Uterus (tissue), 4 donors: ENCODE results near the gene DTD1. TPM values are rescaled to one million over a fixed set of nuclear protein-coding genes. Genes with fewer than 3 reads are reported as not detected.

Source experiments
- DNase-seq, 2 donors: peaks; one replicate each; pipeline ENCODE4 v3.0.0-alpha.2; 2019 to 2020
- H3K27ac ChIP-seq, 2 donors: fragments of 200-600 bp; sonication (generic); 1 replicate in 1 of 2; 2 replicates in 1 of 2; pipeline ENCODE4 v1.5.1; 2016 to 2018
- H3K27me3 ChIP-seq, 2 donors: fragments of 200-600 bp; sonication (generic); one replicate each; pipeline ENCODE4 v1.5.1; 2018 to 2019; ENCODE audit warnings: control low read depth in 1 of 2
- H3K36me3 ChIP-seq, 2 donors: fragments of 200-600 bp; sonication (generic); one replicate each; pipeline ENCODE4 v1.5.1; 2019; ENCODE audit warnings: control low read depth in 1 of 2
- H3K4me1 ChIP-seq, 2 donors: fragments of 200-600 bp; sonication (generic); one replicate each; pipeline ENCODE4 v1.5.1; 2018 to 2019; ENCODE audit warnings: control low read depth in 1 of 2
- H3K4me3 ChIP-seq, 2 donors: fragments of 200-600 bp; sonication (generic); 1 replicate in 1 of 2; 2 replicates in 1 of 2; pipeline ENCODE4 v1.5.1; 2018 to 2019; ENCODE audit warnings: mild to moderate bottlenecking in 1 of 2
- H3K9me3 ChIP-seq, 2 donors: fragments of 200-600 bp; sonication (generic); one replicate each; pipeline ENCODE4 v1.5.1; 2019; ENCODE audit warnings: control low read depth in 1 of 2
- POLR2A ChIP-seq, 2 donors: fragments of 450-650 bp; IDR thresholded peaks; one replicate each; pipeline ENCODE4 v1.6.1; 2016; ENCODE audit warnings: antibody characterized with exemption in 2 of 2, mild to moderate bottlenecking in 1 of 2, moderate library complexity in 1 of 2
- intact Hi-C: fragments of 100-400 bp; cut with DNase I; formaldehyde crosslinking; loops from one replicate; pipeline ENCODE4 v1.15.1; 2023; ENCODE audit warnings: low total_unique reads
- total RNA-seq, 4 donors: library from RNA; depleted of rRNA in 3 of 4; stranded (reverse); fragments of >200 nt in 3 of 4; gene quantifications; one replicate each; pipeline versions ENCODE4 v1.1.0 to v1.2.4, GENCODE V29; 2014 to 2023
- TF ChIP-seq, protein P1 (sequence below), 4 experiments: fragments of 200-600 bp in 2 of 4; fragments of 450-650 bp in 2 of 4; sonication (generic) in 2 of 4; IDR thresholded peaks; one replicate each; pipeline ENCODE4 v1.5.1; 2016 to 2019; ENCODE audit warnings: antibody characterized with exemption in 4 of 4, mild to moderate bottlenecking in 2 of 4, moderate library complexity in 1 of 4
- donor health status: DM: yes; HTN: yes; CAD: no.

The DTD1 gene
- total RNA-seq, 4 donors from 2014 or later, result 23.4 to 38.3 (median 30.7) TPM

DNA sequence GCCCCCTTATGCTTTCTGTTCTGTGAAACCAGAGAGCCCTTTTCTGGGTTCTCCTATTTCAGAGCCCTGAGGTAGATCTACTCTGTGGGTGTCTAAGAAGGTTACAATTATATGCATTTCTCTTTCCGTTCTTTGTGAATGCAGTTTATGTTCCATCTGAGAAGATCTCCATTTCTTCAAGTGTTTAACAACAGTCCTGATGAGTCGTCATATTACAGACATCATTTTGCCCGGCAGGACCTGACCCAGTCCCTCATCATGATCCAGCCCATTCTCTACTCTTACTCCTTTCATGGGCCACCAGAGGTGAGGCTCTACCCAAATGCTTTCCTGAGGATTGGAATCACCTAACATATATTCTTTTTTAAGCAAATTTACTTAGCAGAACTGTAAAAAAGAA is 39.4 kb upstream of the DTD1 start:
- H3K36me3 ChIP-seq, result no peaks in the 10 kb centered on the region
- TF ChIP-seq POLR2A (IDR thresholded peaks at IDR 0.05), result no peak
- TF ChIP-seq, protein P1, sequence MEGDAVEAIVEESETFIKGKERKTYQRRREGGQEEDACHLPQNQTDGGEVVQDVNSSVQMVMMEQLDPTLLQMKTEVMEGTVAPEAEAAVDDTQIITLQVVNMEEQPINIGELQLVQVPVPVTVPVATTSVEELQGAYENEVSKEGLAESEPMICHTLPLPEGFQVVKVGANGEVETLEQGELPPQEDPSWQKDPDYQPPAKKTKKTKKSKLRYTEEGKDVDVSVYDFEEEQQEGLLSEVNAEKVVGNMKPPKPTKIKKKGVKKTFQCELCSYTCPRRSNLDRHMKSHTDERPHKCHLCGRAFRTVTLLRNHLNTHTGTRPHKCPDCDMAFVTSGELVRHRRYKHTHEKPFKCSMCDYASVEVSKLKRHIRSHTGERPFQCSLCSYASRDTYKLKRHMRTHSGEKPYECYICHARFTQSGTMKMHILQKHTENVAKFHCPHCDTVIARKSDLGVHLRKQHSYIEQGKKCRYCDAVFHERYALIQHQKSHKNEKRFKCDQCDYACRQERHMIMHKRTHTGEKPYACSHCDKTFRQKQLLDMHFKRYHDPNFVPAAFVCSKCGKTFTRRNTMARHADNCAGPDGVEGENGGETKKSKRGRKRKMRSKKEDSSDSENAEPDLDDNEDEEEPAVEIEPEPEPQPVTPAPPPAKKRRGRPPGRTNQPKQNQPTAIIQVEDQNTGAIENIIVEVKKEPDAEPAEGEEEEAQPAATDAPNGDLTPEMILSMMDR (IDR thresholded peaks at IDR 0.05), result no peak
- H3K4me1 ChIP-seq, result no peaks in the 10 kb centered on the region
- H3K4me3 ChIP-seq, result no peak overlapping the region
- H3K9me3 ChIP-seq, result no peaks in the 10 kb centered on the region
- H3K27me3 ChIP-seq, result no peaks in the 10 kb centered on the region
- H3K27ac ChIP-seq, result no peak overlapping the region
- intact Hi-C loops, result no loop called here
- DNase-seq, result no peak

DNA sequence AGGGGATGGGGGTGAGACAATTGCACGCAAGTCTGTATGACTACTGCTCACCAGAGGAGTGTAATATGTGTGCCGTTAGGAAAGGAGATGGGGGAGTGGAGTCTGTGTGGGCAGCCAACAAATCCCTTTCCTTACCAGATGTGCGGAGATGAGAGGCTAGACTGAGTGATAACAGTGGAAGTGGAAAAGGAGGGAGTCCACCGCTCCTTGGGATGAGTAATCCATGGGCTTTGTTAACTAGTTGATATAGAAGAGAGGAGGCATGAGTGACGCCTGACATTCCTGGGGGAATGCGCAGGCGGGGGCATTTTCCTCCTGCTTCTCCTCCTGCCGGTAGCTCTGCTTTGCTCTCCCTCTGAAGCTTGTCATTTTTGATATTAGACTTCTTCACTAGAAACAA is 34.1 kb upstream of the DTD1 start:
- H3K9me3 ChIP-seq, result no peaks in the 10 kb centered on the region
- no peaks in the 10 kb centered on the region for H3K36me3 ChIP-seq
- no peak overlapping the region for H3K27ac ChIP-seq
- no peak for DNase-seq
- no peak overlapping the region for H3K4me3 ChIP-seq
- TF ChIP-seq, protein P1 (IDR thresholded peaks at IDR 0.05), result no peak
- TF ChIP-seq POLR2A (IDR thresholded peaks at IDR 0.05), result no peak
- intact Hi-C loops, result no loop called here
- no peaks in the 10 kb centered on the region for H3K4me1 ChIP-seq
- H3K27me3 ChIP-seq, result no peaks in the 10 kb centered on the region

DNA sequence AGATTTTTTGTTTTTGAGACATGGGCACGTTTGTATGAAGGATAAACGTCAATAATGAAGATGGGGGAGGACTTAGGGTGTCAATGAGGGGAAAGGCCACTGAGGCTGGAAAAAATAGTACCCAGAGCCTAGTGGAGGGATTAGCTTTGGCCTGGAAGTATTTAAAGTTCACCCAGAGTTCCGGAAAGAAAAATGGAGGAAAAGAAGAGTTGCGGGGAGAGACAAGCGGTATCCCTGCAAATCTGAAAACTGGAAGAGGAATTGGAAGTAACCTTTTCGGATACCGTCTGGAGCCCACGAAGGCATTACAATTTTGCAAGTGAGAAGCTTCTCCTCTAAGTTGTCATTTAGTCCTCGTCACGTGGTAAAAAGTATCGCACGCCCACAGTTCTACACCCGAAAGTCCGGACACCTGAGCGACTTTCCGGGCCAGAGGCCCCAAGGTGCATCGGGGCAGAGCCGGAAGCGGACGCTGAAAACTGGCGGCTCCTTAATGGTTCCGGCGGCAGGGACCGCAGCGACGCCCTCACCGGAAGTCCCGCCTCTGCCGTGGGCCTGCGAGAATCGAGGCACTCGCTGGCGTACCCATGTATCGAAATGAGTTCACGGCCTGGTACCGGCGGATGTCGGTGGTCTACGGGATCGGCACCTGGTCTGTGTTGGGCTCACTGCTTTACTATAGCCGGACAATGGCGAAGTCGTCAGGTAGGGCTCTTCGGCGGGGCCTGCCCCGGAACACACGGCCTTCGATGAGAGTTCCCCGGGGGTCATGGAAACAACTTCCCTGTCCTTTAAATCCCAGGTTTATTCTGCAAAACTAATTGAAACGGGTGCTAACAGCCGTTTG is 20.7 kb upstream of the DTD1 start, which contains the start of gene SMIM26:
Gene SMIM26 (plus strand): TSS at position 541 of the 847 bp plus-strand sequence. CDS start 47 bp downstream, at position 588.
- peak within 1 kb of the TSS; percentile 86 for H3K4me3 ChIP-seq
- peak in 1 of 2 donors; percentile 44 for TF ChIP-seq POLR2A (IDR thresholded peaks at IDR 0.05)
- TF ChIP-seq, protein P1 (IDR thresholded peaks at IDR 0.05), result no peak
- no peaks in the 10 kb centered on the region for H3K27me3 ChIP-seq
- no peaks in the 10 kb centered on the region for H3K36me3 ChIP-seq
- peak within 1 kb of the TSS; percentile 85 to 90 for H3K27ac ChIP-seq
- peak; percentile 92 to 94 for DNase-seq
- no peaks in the 10 kb centered on the region for H3K4me1 ChIP-seq
- intact Hi-C loops, result no loop called here
- no peaks in the 10 kb centered on the region for H3K9me3 ChIP-seq

DNA sequence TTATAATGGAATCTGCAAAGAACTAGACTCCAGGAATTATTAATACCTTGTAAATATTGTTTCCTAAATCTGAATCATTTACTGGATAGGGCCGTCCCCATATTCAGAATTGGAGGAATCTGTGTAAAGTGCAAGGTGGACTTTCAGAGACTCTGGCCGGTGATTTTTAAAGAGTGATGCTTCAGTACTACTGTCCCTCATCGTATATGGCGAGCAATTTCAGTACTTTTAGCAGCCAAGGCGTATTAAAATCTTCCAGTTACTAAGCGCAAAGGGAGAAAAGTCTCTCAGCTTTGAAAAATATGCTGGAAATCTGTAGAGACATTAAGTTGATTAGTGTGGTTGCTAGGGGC is 20.1 kb upstream of the DTD1 start:
- TF ChIP-seq, protein P1 (IDR thresholded peaks at IDR 0.05), result no peak
- TF ChIP-seq POLR2A (IDR thresholded peaks at IDR 0.05), result no peak
- intact Hi-C loops, result no loop called here
- peak overlapping the region; percentile 86 for H3K4me3 ChIP-seq
- H3K36me3 ChIP-seq, result no peaks in the 10 kb centered on the region
- DNase-seq, result no peak
- no peaks in the 10 kb centered on the region for H3K4me1 ChIP-seq
- no peaks in the 10 kb centered on the region for H3K27me3 ChIP-seq
- H3K9me3 ChIP-seq, result no peaks in the 10 kb centered on the region
- H3K27ac ChIP-seq, result peak overlapping the region; percentile 85 to 90

DNA sequence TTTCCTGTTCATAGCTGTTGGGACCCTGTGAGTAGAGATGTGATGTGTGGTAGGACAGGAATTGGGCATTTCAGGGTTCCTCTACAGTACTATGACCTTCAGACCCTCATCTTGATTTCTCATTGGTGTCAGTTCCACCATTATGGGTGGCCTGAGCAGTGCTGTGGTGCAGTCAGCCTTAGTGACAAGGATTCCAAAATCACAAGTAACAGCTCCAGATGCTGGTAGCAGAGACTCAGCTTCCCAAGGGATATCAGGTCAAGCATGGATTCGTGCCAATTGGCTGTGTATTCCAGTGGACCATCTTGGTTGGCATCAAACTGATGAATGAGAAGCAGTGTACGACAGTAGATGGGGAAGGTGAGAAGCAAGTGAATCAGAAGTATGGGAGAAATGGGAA is 16.8 kb upstream of the DTD1 start:
- no peaks in the 10 kb centered on the region for H3K4me1 ChIP-seq
- H3K27ac ChIP-seq, result no peak overlapping the region
- no peaks in the 10 kb centered on the region for H3K27me3 ChIP-seq
- H3K36me3 ChIP-seq, result no peaks in the 10 kb centered on the region
- no peak for DNase-seq
- no peak overlapping the region for H3K4me3 ChIP-seq
- TF ChIP-seq, protein P1 (IDR thresholded peaks at IDR 0.05), result no peak
- no peak for TF ChIP-seq POLR2A (IDR thresholded peaks at IDR 0.05)
- no peaks in the 10 kb centered on the region for H3K9me3 ChIP-seq
- intact Hi-C loops, result no loop called here
